Measurements from ENCODE around the gene UGT2A2.

UGT2A2 gene

GRCh38 chr4:69577245-69577644 is 62.2 kb downstream of the UGT2A2 start:
- H3K4me3 ChIP-seq (ENCODE audit: low read depth, low read length) = no peak overlapping the region
- no peak for TF ChIP-seq CTCF (IDR thresholded peaks at IDR 0.05; ENCODE audit: low read depth, low read length)

GRCh38 chr4:69576251-69576877 is 63.1 kb downstream of the UGT2A2 start:
- TF ChIP-seq CTCF (IDR thresholded peaks at IDR 0.05; ENCODE audit: low read depth, low read length) = no peak
- H3K4me3 ChIP-seq (ENCODE audit: low read depth, low read length) = no peak overlapping the region

- TF ChIP-seq CTCF (IDR thresholded peaks at IDR 0.05; ENCODE audit: low read depth, low read length) = no peak
Observed at GRCh38 chr4:69568787-69569186, 70.7 kb downstream of the UGT2A2 start.

GRCh38 chr4:69563424-69563823 is 76.0 kb downstream of the UGT2A2 start:
- H3K4me3 ChIP-seq (ENCODE audit: low read depth, low read length) = no peak overlapping the region
- TF ChIP-seq CTCF (IDR thresholded peaks at IDR 0.05; ENCODE audit: low read depth, low read length) = no peak

More at GRCh38 chr4:69568787-69569186, 70.7 kb downstream of the UGT2A2 start:
- no peak overlapping the region for H3K4me3 ChIP-seq (ENCODE audit: low read depth, low read length)

- no peak for TF ChIP-seq CTCF (IDR thresholded peaks at IDR 0.05; ENCODE audit: low read depth, low read length)
- no peak overlapping the region for H3K4me3 ChIP-seq (ENCODE audit: low read depth, low read length)
Observed at GRCh38 chr4:69549651-69550050, 89.8 kb downstream of the UGT2A2 start.

DNA sequence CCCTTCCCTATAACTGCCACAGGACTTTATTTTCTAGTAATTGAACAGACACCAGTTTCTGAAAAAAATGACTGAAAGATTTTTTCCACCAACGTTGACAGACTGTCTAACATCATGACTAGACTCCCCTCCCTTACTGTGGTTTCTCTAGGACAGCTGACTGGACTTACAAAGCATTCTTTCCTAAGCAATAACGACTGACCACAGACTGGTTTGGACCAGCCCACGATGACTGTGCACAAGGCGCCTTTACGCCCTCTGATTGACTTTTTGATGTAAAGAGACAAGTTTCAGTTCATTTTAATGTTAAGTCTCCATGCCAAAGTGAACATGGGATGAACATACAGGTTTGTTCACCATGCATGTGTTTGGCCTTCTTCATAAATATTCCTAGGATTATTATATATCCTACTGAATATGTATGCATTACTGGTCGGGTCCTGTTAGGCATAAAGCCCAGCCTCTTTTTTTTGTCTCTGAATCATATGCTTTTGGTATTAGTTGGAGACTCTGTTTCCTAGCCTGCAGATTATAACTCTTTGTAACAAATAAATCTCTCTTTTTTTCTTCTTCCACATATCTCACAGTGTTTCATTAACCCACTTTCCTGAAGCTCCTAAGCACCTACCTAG is 93.2 kb downstream of the UGT2A2 start:
- TF ChIP-seq CTCF (IDR thresholded peaks at IDR 0.05; ENCODE audit: low read depth, low read length) = no peak
- H3K4me3 ChIP-seq (ENCODE audit: low read depth, low read length) = no peak overlapping the region

Measured in WI38 (cell line).